RWPE1 (cell line): ENCODE data around the gene CDK15.
A peak's percentile ranks its signal among the peaks of the same experiment; 100 is the strongest.

Experiments
- CTCF ChIA-PET: fragments of 350-600 bp; sonication (Branson Sonifier 250); formaldehyde crosslinking; extraction: SDS; loops from one replicate; lab custom pipeline; 2021; lab: Yijun Ruan, JAX
- POLR2A ChIA-PET: fragments of 400-600 bp; formaldehyde crosslinking; extraction: SDS; loops from one replicate; lab custom pipeline; 2020; ENCODE audit warnings: antibody characterized with exemption; ENCODE audit not compliant: low non-redundant PET; lab: Yijun Ruan, JAX
- DNase-seq: peaks from one replicate; pipeline ENCODE4 v3.0.0; 2012; ENCODE audit warnings: low spot score
- H3K27ac ChIP-seq: fragments of 450-650 bp; 2 replicates; pipeline ENCODE4 v1.5.1; 2017
- TF ChIP-seq, protein P1 (sequence below): fragments of 450-650 bp; conservative IDR thresholded peaks from 2 replicates; pipeline ENCODE4 v1.5.1; 2017; ENCODE audit warnings: low read depth, mild to moderate bottlenecking

The CDK15 gene

DNA sequence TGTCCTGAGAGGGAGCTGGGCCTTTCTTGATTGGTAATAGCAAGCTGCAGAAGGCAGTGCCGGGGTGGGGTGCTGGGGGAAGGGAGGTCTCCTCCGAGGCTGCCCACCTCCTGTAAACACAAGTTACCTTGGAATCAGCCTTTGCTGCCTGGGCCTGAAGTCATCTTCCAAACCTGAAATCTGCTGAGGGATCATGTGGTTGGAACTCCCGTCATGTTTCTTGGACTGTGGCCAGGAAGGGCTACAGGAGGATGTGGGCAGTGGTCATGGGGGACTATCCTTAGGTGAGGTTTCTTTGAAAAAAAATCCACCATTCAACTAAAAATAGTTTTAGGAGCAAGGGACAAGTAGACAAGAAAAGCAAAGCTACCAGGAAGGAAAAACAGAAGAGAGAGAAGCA lies 74.2 kb downstream of the CDK15 start:
- POLR2A ChIA-PET, result no interaction called here
- TF ChIP-seq, protein P1, sequence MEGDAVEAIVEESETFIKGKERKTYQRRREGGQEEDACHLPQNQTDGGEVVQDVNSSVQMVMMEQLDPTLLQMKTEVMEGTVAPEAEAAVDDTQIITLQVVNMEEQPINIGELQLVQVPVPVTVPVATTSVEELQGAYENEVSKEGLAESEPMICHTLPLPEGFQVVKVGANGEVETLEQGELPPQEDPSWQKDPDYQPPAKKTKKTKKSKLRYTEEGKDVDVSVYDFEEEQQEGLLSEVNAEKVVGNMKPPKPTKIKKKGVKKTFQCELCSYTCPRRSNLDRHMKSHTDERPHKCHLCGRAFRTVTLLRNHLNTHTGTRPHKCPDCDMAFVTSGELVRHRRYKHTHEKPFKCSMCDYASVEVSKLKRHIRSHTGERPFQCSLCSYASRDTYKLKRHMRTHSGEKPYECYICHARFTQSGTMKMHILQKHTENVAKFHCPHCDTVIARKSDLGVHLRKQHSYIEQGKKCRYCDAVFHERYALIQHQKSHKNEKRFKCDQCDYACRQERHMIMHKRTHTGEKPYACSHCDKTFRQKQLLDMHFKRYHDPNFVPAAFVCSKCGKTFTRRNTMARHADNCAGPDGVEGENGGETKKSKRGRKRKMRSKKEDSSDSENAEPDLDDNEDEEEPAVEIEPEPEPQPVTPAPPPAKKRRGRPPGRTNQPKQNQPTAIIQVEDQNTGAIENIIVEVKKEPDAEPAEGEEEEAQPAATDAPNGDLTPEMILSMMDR, result no peak
- H3K27ac ChIP-seq, result no peak overlapping the region
- no peak for DNase-seq
- CTCF ChIA-PET, result interaction anchor here (0.7 kb wide), 1 partner anchor 71 kb away, joined by 3 read pairs; no protein-coding TSS in a partner anchor

DNA sequence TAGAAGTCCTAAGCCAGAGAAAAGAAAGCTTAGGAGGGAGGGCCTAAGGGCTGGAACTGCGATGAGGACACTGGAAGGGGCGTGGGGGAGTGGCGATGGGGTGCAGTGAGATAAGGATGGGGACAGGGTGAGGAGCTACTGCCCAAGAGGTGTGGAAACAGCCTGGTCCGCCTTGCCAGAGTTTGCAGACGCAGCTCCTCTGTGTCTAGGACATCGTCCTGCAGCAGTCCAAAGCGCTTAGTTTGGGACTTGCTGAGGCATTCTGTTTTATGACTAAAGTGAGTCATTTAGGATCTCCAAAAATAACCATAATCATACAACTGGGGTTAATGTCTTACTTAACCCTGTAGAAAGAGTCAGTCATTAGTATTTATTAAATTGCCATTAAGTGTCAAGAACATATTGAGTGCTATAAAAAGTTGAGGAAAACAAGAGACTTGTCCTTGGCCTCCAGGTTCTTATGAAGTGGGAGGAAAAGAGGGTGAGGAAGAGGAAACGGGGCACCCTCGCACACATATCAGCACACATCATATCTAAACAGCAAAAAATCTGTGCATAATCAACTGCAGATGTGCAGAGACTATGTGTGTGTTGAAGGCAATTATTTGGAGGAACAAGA lies 74.8 kb downstream of the CDK15 start:
- POLR2A ChIA-PET, result interaction anchor here (0.5 kb wide), 1 partner anchor 36 kb away, joined by 3 read pairs; no protein-coding TSS in a partner anchor
- no peak for DNase-seq
- TF ChIP-seq, protein P1, result no peak
- CTCF ChIA-PET, result interaction anchor here (0.7 kb wide), 1 partner anchor 71 kb away, joined by 3 read pairs; no protein-coding TSS in a partner anchor
- H3K27ac ChIP-seq, result no peak overlapping the region

GRCh38 chr2:201881741-201882140 lies 75.4 kb downstream of the CDK15 start:
- POLR2A ChIA-PET, result interaction anchor here (0.5 kb wide), 1 partner anchor 37 kb away, joined by 3 read pairs; no protein-coding TSS in a partner anchor

GRCh38 chr2:201882353-201883090 lies 76.2 kb downstream of the CDK15 start:
- TF ChIP-seq, protein P1, result no peak
- no peak overlapping the region for H3K27ac ChIP-seq
- POLR2A ChIA-PET, result no interaction called here
- CTCF ChIA-PET, result no interaction called here
- DNase-seq, result no peak

More at GRCh38 chr2:201881741-201882140, 75.4 kb downstream of the CDK15 start:
- DNase-seq, result no peak
- H3K27ac ChIP-seq, result no peak overlapping the region
- CTCF ChIA-PET, result no interaction called here
- TF ChIP-seq, protein P1, result no peak

DNA sequence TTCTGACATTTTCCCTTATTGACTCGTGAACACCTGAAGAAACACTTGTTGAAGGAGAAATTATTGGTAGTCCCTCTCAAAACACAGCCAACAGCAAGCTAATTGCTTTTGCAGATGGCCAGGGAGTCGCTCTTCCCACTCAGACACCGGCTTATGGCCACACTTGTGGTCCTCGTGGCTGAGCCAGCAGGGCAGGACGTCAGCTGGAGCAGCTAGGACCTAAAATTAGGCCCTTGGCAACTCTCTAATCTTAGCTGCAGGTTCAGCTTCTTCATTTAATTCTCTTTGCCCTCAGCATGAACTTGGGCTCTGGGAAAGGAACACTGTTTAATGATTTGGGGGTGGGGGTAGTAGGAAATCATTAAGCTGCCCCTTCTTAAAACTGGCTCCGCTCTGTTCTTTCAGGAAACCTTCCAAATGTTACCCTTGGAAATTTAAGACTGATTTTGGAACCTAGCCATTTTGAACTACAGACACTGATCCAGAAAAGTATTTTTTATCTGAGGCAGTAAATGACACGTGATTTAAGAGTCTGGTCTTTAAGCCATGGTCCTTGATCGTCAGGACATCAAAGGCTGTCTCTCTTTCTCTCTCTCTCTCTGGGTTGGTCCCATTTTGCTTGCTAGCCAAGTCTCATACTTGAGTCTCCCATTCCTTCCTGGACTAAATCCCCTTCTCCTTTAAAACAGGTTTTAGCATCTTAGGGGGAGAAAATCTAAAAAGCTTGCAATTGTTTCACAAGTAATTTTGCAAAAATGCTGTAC lies 77.5 kb downstream of the CDK15 start:
- TF ChIP-seq, protein P1, result no peak
- DNase-seq, result no peak
- ChIA-PET POLR2A (no interaction called here), CTCF (no interaction called here)
- H3K27ac ChIP-seq, result no peak overlapping the region

GRCh38 chr2:201886504-201886903 lies 80.2 kb downstream of the CDK15 start:
- ChIA-PET CTCF (interaction anchor here (0.8 kb wide), 1 partner anchor 618 kb away, joined by 4 read pairs; no protein-coding TSS in a partner anchor), POLR2A (no interaction called here)
- TF ChIP-seq, protein P1, result no peak
- peak; percentile 32 for DNase-seq
- no peak overlapping the region for H3K27ac ChIP-seq
